ENCODE results near the gene LRP11.

- TF ChIP-seq CTCF (IDR thresholded peaks at IDR 0.05): no peak
- TF ChIP-seq POLR2A (IDR thresholded peaks at IDR 0.05): no peak
These were observed 23.9 kb upstream of the LRP11 start for GRCh38 chr6:149888093-149888492.
